ENCODE results near the gene CD79B.
"Not testable (repeated sequence)": the region's sequence is repeated elsewhere in the genome, so short reads cannot be mapped to it uniquely, and the experiment has no call there.

Gene CD79B

GRCh38 chr17:63892316-63893037 lies 39.7 kb downstream of the CD79B start:
- not testable (repeated sequence) for H3K27ac ChIP-seq; H3K4me1 ChIP-seq (ENCODE audit: low read depth, poor library complexity, severe bottlenecking); H3K79me2 ChIP-seq (ENCODE audit: insufficient read depth, low read depth); H3K9ac ChIP-seq; H3K4me2 ChIP-seq; H3K36me3 ChIP-seq (ENCODE audit: insufficient read depth); H2AFZ ChIP-seq (ENCODE audit: low read depth); H3K4me3 ChIP-seq (IDR thresholded peaks at IDR 0.05; ENCODE audit: insufficient read depth, low read depth, low read length); H3K27me3 ChIP-seq (ENCODE audit: insufficient read depth, low read depth); H4K20me1 ChIP-seq (ENCODE audit: insufficient read depth)
- 0 out of 2 replicates have a peak, but pooled peaks have one; percentile 19 for TF ChIP-seq CTCF (conservative IDR thresholded peaks at IDR 0.05; ENCODE audit: low read depth, low read length)

DNA sequence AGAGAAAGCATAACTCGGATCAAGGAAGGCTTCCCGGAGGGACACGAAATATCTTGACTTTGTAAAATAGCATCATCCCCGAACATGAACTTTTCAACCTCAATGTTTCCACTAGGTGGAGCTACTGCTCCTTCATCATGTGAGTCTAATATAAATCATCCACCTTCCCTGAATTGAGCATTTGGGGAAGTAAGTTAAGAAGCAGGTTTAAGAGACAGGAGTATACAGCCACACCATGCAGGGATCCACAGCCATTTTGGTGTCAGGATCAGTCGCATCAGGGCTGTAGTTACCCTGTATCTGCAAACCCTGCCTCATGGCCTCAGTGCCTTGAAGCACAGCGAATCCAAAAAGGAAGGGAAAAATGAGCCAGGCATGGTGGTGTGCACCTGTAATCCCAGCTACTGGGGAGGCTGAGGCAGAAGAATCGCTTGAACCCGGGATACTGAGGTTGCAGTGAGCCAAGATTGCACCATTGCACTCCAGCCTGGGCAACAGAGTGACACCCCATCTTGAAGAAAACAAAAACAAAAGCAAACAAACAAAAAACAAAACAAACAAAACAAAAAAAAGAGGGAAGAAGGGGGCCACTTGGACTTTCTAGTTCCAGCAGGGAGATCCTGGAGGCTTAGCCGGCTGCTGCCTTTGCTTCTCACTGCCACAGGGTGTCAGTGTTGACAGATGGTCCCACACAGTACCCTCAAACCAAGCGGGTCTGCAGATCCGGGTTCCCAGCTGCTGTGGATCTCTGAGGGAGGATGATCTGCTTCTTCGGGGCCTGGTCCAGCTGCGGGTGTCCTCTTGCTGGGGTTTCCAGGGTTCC lies 42.9 kb downstream of the CD79B start:
- H3K4me1 ChIP-seq (ENCODE audit: low read depth, poor library complexity, severe bottlenecking); H3K79me2 ChIP-seq (ENCODE audit: insufficient read depth, low read depth); H3K4me2 ChIP-seq; H3K9ac ChIP-seq; H4K20me1 ChIP-seq (ENCODE audit: insufficient read depth); H3K27me3 ChIP-seq (ENCODE audit: insufficient read depth, low read depth); H3K27ac ChIP-seq; H3K4me3 ChIP-seq (IDR thresholded peaks at IDR 0.05; ENCODE audit: insufficient read depth, low read depth, low read length); H3K36me3 ChIP-seq (ENCODE audit: insufficient read depth); H2AFZ ChIP-seq (ENCODE audit: low read depth): not testable (repeated sequence)
- TF ChIP-seq CTCF (conservative IDR thresholded peaks at IDR 0.05; ENCODE audit: low read depth, low read length): peak; percentile 72

GRCh38 chr17:63885119-63885518 lies 47.0 kb downstream of the CD79B start:
- H3K4me1 ChIP-seq (ENCODE audit: low read depth, poor library complexity, severe bottlenecking); H4K20me1 ChIP-seq (ENCODE audit: insufficient read depth); H3K9ac ChIP-seq; H3K4me3 ChIP-seq (IDR thresholded peaks at IDR 0.05; ENCODE audit: insufficient read depth, low read depth, low read length); H3K4me2 ChIP-seq; H2AFZ ChIP-seq (ENCODE audit: low read depth); H3K36me3 ChIP-seq (ENCODE audit: insufficient read depth); H3K79me2 ChIP-seq (ENCODE audit: insufficient read depth, low read depth); H3K27ac ChIP-seq: not testable (repeated sequence)
- H3K27me3 ChIP-seq (ENCODE audit: insufficient read depth, low read depth): peaks cover 12% of the 10 kb centered on the region

DNA sequence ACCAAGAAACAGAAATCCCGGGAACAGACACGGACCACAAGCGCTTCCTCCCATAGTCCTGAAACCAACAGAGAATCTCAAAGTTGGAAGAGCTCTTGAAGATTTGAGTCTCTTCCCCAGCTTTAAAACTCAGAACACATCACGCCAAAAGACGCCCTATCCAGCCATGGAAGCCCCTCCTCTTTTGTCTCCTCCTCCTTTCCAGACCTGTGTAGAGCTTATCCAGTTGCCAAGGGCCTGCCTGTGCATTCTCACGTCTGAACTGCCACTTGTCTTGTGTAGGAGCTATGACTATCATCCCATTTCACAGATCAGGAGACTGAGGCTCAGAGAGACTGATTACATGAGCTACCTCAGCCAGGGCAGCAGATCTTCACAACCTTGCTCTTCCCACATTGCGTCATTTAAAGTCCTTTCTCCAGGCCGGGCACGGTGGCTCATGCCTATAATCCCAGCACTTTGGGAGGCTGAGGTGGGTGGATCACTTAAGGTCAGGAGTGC lies 49.5 kb downstream of the CD79B start:
- H2AFZ ChIP-seq (ENCODE audit: low read depth); H3K79me2 ChIP-seq (ENCODE audit: insufficient read depth, low read depth); H3K9ac ChIP-seq; H3K27ac ChIP-seq; H3K36me3 ChIP-seq (ENCODE audit: insufficient read depth); H3K4me1 ChIP-seq (ENCODE audit: low read depth, poor library complexity, severe bottlenecking); H3K4me2 ChIP-seq; H4K20me1 ChIP-seq (ENCODE audit: insufficient read depth); H3K4me3 ChIP-seq (IDR thresholded peaks at IDR 0.05; ENCODE audit: insufficient read depth, low read depth, low read length): not testable (repeated sequence)
- peaks cover 26% of the 10 kb centered on the region for H3K27me3 ChIP-seq (ENCODE audit: insufficient read depth, low read depth)

GRCh38 chr17:63881935-63882601 lies 50.1 kb downstream of the CD79B start, which contains the start of gene GH2:
TSS of gene GH2 (minus strand) at chr17:63881944. CDS start at chr17:63881801, 143 bp downstream.
- no peak within 1 kb of the TSS for H3K4me2 ChIP-seq
- H3K79me2 ChIP-seq (ENCODE audit: insufficient read depth, low read depth): no peaks in the 10 kb centered on the region
- no peak within 1 kb of the TSS for H3K27ac ChIP-seq
- peak; percentile 80 for TF ChIP-seq CTCF (conservative IDR thresholded peaks at IDR 0.05; ENCODE audit: low read depth, low read length)
- H4K20me1 ChIP-seq (ENCODE audit: insufficient read depth): no peaks in the 10 kb centered on the region
- H3K36me3 ChIP-seq (ENCODE audit: insufficient read depth): no peaks in the 10 kb centered on the region
- H3K27me3 ChIP-seq (ENCODE audit: insufficient read depth, low read depth): peaks cover 32% of the 10 kb centered on the region
- H2AFZ ChIP-seq (ENCODE audit: low read depth): no peak within 1 kb of the TSS
- H3K4me1 ChIP-seq (ENCODE audit: low read depth, poor library complexity, severe bottlenecking): no peaks in the 10 kb centered on the region
- H3K4me3 ChIP-seq (IDR thresholded peaks at IDR 0.05; ENCODE audit: insufficient read depth, low read depth, low read length): no peak within 1 kb of the TSS
- H3K9ac ChIP-seq: no peak within 1 kb of the TSS

DNA sequence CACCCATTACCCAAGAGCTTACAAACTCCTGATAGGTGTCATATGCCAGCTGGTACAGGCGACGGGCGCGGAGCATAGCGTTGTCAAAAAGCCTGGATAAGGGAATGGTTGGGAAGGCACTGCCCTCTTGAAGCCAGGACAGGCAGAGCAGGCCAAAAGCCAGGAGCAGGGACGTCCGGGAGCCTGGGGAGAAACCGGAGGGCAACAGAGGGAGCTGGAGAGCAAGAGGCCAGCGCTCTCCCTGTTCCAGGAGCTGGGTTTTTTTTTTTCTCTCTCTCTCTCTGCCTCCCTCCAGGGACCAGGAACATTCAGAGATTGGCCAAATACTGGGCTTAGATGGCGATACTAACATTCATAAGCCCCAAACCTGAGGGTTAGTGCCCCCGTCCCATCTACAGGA lies 50.8 kb downstream of the CD79B start:
- H3K4me1 ChIP-seq (ENCODE audit: low read depth, poor library complexity, severe bottlenecking); H3K4me2 ChIP-seq; H3K79me2 ChIP-seq (ENCODE audit: insufficient read depth, low read depth); H4K20me1 ChIP-seq (ENCODE audit: insufficient read depth); H3K27ac ChIP-seq; H3K36me3 ChIP-seq (ENCODE audit: insufficient read depth); H2AFZ ChIP-seq (ENCODE audit: low read depth); H3K9ac ChIP-seq; H3K4me3 ChIP-seq (IDR thresholded peaks at IDR 0.05; ENCODE audit: insufficient read depth, low read depth, low read length): not testable (repeated sequence)
- H3K27me3 ChIP-seq (ENCODE audit: insufficient read depth, low read depth): peaks cover 37% of the 10 kb centered on the region

Measured in KMS-11 (cell line).